ENCODE results near the gene THSD1.
"Not testable (repeated sequence)": the region's sequence is repeated elsewhere in the genome, so short reads cannot be mapped to it uniquely, and the experiment has no call there.

The THSD1 gene

DNA sequence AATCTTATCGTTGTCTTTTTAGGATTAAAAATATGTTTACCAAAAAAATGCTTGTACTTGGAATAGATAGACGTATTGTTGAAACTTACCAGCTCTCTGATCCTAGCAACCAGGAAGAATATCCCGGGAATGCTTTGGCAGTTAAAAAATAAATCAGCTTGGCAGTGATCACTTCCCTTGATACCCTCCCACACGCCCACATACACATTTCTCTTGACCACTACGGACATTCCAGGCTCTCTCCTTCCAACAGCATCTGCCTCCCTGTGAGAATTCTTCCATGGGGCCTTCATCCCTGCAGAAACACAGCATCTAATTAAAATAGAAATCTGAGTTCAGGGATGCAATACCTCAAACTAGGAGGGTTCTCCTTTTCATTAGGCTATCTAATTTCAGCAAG, 57.9 kb downstream of the THSD1 start:
- TF ChIP-seq, protein P1, sequence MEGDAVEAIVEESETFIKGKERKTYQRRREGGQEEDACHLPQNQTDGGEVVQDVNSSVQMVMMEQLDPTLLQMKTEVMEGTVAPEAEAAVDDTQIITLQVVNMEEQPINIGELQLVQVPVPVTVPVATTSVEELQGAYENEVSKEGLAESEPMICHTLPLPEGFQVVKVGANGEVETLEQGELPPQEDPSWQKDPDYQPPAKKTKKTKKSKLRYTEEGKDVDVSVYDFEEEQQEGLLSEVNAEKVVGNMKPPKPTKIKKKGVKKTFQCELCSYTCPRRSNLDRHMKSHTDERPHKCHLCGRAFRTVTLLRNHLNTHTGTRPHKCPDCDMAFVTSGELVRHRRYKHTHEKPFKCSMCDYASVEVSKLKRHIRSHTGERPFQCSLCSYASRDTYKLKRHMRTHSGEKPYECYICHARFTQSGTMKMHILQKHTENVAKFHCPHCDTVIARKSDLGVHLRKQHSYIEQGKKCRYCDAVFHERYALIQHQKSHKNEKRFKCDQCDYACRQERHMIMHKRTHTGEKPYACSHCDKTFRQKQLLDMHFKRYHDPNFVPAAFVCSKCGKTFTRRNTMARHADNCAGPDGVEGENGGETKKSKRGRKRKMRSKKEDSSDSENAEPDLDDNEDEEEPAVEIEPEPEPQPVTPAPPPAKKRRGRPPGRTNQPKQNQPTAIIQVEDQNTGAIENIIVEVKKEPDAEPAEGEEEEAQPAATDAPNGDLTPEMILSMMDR (IDR thresholded peaks at IDR 0.05; ENCODE audit: extremely low read depth, insufficient read depth, missing control alignments), result no peak
- DNase-seq (ENCODE audit: low spot score), result no peak
- in situ Hi-C loops (cut with MboI; ENCODE audit: low pct_unique_long_range_greater_than_20kb, low sequenced_read_pairs, unreplicated experiment), result no loop called here

DNA sequence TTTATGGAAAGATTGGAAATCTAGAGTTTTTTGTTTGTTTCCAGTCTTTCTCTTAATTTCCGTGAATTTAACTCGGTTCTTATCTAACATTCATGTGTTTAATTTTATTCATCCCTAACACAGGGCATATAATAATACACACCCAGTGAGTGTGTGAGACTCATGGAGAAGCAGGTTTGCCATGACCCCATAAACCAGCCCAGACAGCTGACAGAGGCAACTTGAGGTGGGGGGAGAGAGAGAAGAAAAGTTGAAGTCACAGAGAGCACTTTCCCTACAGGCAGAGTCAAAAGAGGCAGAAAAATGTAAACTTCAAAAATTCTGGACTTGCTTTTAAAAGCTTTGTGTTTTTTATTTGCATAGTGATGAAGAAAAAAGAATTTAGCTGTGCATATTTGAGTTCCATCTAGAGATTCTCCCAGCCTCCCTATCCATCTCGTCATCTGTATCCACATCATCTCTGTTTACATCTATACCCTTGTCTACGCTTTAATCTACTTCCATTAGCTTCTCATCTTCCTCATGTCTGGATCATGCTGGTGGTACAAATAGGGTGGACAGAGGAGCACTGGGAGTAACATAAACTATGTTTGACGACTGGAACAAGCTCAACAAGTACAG, 60.2 kb downstream of the THSD1 start:
- in situ Hi-C loops (cut with MboI; ENCODE audit: low pct_unique_long_range_greater_than_20kb, low sequenced_read_pairs, unreplicated experiment), result no loop called here
- TF ChIP-seq, protein P1 (IDR thresholded peaks at IDR 0.05; ENCODE audit: extremely low read depth, insufficient read depth, missing control alignments), result no peak
- no peak for DNase-seq (ENCODE audit: low spot score)

DNA sequence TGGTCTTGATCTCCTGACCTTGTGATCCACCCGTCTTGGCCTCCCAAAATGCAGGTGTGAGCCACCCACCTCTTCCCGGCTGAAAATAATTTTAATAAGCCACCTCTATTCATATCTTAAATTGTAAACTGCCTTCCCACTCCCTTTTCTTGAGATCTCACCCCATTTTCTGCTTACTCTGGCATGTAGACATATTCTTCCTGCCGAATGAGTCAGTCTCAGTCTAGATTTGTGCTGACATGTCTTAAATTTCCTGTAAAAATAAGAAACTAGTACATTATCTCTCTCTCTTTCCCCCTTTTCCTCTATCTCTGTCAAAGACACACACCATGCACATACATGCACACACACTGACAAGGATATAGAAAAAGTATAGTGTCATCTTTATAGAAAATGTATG, 60.9 kb downstream of the THSD1 start:
- no peak for DNase-seq (ENCODE audit: low spot score)
- TF ChIP-seq, protein P1 (IDR thresholded peaks at IDR 0.05; ENCODE audit: extremely low read depth, insufficient read depth, missing control alignments), result no peak
- in situ Hi-C loops (cut with MboI; ENCODE audit: low pct_unique_long_range_greater_than_20kb, low sequenced_read_pairs, unreplicated experiment), result no loop called here

DNA sequence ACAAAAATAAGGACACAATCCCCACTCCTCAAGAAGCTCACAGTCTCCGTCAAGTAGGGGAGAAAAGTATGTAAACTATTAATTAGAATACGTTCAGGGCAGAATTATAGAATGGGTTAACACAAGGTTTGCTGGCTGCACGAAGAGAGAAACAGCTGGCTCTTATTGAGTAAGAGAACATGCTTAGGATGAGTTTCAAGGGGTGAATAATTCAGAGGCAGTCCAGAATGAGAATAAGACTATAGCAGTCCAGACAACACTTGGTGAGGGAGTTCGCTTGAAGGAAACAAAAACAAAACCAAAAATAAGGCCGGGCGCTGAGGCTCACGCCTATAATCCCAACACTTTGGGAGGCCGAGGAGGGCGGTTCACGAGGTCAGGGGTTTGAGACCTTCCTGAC, 61.9 kb downstream of the THSD1 start:
- TF ChIP-seq, protein P1 (IDR thresholded peaks at IDR 0.05; ENCODE audit: extremely low read depth, insufficient read depth, missing control alignments), result no peak
- in situ Hi-C loops (cut with MboI; ENCODE audit: low pct_unique_long_range_greater_than_20kb, low sequenced_read_pairs, unreplicated experiment), result no loop called here
- no peak for DNase-seq (ENCODE audit: low spot score)

DNA sequence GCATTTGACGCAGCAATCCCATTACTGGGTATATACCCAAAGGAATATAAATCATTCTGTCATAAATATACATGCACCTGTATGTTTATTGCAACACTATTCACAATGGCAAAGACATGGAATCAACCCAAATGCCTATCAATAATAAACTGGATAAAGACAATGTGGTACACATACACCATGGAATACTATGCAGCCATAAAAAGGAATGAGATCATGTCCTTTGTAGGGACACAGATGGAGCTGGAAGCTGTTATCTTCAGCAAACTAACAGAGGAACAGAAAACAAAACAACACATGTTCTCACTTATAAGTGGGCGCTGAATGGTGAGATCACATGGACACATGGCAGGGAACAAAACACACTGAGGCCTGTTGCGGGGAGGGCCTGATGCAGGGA, 63.8 kb downstream of the THSD1 start:
- in situ Hi-C loops (cut with MboI; ENCODE audit: low pct_unique_long_range_greater_than_20kb, low sequenced_read_pairs, unreplicated experiment); DNase-seq (ENCODE audit: low spot score): not testable (repeated sequence)

DNA sequence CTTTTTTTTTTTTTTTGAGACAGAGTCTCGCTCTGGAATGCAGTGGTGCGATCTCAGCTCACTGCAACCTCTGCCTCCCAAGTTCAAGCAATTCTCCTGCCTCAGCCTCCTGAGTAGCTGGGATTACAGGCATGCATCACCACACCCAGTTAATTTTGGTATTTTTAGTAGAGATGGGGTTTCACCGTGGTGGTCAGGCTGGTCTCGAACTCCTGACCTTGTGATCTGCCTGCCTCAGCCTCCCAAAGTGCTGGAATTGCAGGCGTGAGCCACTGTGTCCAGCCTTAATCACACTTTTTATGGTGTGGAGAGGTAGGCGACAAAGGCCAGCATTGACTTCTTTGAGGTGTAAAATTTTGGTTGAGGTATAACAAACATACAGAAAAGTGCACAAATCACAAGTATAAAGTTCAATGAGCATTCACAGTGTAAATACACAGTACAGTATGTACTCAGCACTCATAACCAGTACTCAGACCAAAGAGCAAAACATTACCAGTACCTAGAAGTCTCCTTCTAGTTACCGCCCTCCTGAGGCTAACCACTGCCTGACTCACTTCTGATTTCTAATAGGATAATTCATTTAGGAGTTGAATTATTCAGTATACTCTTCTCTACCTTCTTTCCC, 68.0 kb downstream of the THSD1 start:
- in situ Hi-C loops (cut with MboI; ENCODE audit: low pct_unique_long_range_greater_than_20kb, low sequenced_read_pairs, unreplicated experiment); DNase-seq (ENCODE audit: low spot score): not testable (repeated sequence)

DNA sequence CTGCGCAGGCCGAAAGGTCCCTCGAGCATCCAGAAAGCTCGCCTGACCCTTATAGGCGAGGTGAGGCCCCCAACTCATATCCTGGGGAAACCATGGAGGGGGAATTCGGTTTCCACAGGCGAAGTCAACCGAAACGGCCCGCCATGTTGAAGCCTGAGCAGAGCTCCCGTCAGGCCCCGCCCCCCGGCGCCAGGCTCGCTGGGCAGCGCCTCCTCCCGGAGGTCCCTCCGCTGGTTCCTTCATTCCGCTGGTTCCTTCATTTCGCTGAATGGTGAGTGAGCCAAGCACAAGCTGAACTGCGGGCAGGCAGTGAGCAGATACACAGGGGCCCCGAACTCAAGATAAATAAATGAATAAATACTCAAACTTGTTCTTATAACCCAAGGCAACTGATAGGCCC, 71.9 kb downstream of the THSD1 start:
- in situ Hi-C loops (cut with MboI; ENCODE audit: low pct_unique_long_range_greater_than_20kb, low sequenced_read_pairs, unreplicated experiment), result not testable (repeated sequence)

DNA sequence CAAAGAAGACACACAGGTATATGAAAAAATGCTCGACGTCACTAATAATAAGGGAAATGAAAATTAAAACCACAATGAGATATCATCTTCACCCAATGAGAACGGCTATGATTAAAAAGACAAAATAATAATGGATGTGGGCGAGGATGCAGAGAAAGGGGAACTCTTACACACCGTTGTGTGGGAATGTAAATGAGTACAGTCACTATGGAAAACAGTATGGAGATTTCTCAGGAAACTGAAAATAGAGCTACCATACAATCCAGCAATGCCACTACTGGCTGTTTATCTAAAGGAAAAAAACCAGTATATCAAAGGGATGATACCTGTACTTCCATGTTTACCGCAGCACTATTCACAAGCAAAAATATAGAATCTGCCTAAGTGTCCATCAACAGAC, 74.1 kb downstream of the THSD1 start:
- DNase-seq (ENCODE audit: low spot score); in situ Hi-C loops (cut with MboI; ENCODE audit: low pct_unique_long_range_greater_than_20kb, low sequenced_read_pairs, unreplicated experiment): not testable (repeated sequence)

More for the DNA sequence above, 71.9 kb downstream of the THSD1 start:
- DNase-seq (ENCODE audit: low spot score), result not testable (repeated sequence)
